Fibroblast of skin of back (primary cell): ENCODE measurements around the gene AFAP1.

Experiments
- DNase-seq: peaks from one replicate; pipeline ENCODE4 v3.0.0-alpha.2; 2013

Gene AFAP1

DNA sequence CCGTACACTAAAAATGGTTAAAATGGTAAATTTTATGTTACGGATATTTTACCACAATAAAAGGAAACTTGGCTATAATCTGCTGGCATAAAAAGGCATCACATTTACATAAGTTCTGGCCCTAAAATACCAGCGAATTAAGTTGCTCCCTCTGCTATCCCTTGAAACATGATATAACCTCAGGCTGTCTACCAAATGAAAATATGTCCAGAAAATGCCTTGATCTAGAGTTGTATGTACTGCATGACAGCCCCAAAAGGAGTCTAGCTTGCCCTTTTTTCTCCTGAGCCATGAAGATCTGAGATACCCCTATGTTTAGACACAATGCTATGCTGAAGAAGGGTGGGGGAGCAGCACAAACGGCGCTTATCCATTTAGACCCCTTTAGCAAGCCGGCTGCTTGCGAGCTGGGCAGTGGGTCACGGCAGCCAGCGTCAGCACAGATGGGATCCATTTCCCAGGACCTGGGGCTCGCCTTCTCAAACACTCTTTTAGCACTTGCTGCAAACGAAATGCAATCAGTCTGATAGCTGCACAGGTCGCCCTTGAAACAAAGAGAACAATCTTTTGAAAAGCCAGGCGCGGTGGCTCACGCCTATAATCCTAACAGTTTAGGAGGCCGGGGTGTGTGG, 77.0 kb downstream of the AFAP1 start:
- peak; percentile 50 for DNase-seq

DNA sequence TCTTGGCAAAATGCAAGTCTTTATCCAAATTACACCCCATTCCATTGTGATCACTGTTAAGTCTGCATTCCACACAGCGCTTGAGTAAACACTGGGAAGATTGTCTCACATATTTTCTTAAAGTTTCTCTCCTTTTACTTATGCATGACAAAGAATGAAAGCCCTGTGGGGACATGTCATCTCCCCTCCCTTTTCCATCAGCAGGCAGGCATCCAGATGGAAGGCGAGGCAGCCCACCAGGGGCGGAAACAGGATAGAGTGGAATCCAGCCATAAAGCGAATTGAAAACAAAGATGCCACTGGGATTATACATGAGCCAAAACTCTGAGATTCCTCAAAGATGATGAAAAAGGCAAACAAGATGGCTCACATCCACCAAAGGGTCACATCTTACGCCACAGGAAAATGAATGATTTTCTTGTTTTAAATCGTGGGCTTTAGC, 78.2 kb downstream of the AFAP1 start:
- DNase-seq, result peak; percentile 100

GRCh38 chr4:7860600-7861163, 79.0 kb downstream of the AFAP1 start:
- no peak for DNase-seq

DNA sequence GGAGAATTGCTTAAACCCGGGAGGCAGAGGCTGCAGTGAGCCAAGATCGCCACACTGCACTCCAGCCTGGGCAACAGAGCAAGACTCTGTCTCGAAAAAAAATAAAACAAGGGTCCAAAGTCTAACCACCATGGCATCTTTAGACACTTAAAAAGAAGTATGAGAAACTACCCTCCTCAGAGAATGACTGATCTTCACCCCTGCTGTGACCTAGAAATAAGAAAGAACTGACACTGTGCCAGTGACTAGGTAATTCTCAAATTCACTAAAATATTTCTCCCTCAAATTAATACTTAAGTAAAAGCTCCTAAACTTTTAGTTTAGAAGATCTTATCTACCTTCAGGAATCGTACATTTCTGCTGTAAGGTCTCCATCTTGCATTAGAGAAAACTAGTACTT, 80.3 kb downstream of the AFAP1 start:
- peak; percentile 49 for DNase-seq

DNA sequence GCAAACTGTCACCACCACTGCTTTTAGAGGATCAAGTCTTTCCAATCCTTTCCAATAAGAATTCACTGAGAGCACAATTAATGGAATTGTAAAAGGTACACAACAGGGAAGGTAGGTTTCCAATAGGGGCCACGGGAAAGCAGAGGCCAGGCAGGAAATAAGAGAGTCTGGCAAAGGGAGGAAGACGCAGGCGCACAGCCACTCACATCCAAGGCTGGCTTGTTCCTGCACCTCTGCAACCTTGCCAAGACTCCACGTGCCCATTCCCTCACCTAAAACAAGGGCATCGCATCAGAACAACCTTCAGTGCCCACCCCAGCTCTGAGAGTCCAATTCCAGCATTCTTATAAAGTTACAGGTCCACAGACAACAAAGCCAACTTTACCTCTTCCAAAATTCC, 81.2 kb downstream of the AFAP1 start:
- DNase-seq, result no peak

GRCh38 chr4:7857993-7858392, 81.7 kb downstream of the AFAP1 start:
- no peak for DNase-seq

DNA sequence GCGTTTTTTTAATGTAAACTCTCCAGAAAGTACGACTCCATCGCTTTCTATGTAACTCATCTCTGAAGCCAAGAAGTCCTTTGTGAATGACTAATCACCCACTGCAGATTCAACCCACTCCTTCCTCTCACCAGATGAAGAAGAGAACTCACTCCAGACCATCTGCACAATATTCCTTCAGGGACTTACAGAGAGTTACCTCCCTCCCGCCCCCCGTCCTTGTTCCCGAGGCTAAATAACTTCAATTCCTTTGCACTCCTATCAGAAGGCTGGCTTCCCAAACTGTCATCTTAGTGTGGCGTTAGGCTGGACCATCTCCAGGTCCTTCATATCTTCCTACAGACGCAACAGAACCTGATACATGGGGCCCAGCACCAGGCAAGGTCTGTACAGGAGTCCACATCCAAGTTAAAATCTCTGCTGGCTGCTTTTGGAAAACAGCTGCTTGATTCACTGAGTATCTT, 82.4 kb downstream of the AFAP1 start:
- peak; percentile 95 for DNase-seq

- no peak for DNase-seq
These were observed 83.9 kb downstream of the AFAP1 start for GRCh38 chr4:7855731-7856130.

DNA sequence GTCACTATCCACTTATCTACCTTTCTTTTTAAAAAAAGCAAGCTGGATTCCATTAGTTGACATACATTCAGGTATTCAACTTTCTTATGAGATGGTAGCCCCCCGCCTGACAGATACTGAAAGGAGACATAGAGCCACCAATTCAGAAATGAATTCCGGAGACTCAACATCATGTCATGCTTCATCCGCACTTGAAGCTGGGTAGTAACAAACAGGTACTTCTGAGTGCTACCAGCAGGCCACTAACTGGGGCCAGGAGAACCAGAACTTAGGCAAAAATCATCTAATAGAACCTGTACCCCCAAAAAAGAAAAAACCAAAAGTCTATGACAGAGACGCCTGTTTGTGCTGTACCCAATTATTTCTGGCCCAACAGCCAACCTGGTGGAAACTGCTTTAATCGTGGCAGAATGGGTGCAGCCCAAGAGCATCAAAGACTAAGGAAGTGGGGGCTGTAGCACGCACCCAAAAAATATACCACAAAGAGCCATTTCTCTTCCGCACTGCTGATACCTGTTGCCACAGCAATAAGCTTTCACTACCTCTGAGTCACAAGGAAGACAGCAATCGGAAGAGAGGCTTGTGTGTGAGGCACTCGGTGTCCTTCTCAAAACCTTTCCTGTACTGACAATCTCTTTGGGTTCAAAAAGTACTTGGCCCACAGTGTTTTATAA, 84.8 kb downstream of the AFAP1 start:
- no peak for DNase-seq

DNA sequence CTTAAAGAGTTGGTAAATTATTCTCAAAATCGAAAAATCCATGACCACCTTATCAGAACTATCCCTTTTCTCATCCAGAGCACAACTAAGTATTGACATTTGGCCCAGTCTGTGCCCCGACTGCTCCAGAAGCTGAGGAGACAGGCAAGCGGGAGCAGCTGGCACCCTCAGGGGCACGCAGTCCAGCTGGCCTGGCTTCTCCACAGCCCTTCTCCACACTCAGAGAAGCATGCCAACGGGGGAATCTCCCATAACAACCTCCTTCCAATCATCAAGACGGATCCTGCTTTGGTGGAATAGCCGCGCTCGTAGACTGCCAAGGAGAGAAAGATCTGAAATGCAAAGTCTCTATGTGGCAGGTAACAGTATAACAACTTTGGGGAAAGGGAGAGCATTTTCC, 85.4 kb downstream of the AFAP1 start:
- no peak for DNase-seq

DNA sequence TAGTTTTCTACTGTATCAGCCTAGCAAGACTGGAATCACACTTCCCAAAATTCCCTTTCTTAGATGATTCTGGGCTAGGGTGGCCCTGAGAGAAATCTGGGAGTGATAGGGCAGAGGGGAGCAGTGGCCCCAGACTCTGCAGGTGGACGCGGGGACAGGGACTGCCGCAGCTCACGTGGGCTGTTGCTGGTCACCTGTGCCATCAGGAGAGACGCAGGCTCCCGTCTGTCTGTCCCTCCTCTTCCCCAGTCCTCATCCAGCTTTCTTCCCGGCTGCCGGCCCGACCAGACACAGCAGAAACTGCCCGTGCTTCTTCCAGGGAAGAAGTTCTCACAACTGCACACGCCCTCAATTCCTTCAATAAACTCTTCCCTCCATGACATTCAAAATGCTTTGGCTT, 86.4 kb downstream of the AFAP1 start:
- DNase-seq, result no peak

- DNase-seq, result no peak
These were observed 87.0 kb downstream of the AFAP1 start for GRCh38 chr4:7852568-7853185.

DNA sequence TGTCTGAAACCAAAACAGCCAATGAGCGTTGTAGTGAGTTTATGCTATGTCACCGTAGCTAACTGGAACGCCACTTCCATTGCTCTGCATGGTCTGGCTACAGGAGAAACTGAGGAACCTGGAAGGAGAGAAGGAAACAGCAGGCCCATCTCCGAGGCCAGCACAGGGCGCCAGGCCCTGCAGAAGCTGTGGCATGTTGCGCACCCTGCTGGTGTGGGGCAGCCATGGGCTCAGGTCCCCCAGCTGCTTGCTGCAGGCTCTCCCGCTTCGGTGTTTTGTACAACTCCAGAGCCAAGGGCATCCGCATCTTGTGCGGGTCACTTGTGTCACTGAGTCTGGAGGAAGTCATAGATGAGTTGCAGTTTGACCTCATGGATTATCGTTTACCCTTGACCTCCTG, 89.2 kb downstream of the AFAP1 start:
- DNase-seq, result no peak

GRCh38 chr4:7847206-7847605, 92.5 kb downstream of the AFAP1 start:
- peak; percentile 35 for DNase-seq

DNA sequence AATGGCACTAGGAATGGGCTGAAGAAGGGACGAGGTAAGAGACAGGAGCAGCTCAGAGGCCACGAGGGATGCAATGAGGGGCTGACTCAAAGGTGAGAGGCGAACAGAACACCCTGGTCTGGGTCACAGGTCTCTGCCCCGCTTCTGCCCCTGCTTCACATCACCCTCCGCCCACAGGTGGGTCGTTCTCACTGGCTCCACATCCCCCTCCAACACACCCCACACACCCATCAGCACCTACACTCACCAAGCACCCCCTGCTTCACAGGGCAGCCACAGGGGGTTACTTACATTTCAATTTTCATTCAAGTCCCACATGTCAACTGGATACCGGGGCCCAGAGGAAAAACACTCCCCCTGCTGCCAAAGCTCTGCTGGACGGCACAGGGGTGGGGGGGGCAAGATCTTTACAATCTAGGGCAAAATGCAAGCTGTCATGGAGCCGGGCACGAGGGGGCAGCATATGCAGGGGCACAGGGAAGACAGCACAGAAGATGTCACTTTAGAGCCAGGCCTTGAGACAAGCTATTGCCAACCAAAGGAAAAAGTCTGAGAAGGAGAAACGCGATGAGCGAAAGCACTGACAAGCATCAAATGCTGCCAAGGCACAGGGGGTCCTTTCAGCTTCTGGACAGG, 94.0 kb downstream of the AFAP1 start:
- DNase-seq, result peak; percentile 45

GRCh38 chr4:7844594-7844991, 95.1 kb downstream of the AFAP1 start:
- peak; percentile 97 for DNase-seq

DNA sequence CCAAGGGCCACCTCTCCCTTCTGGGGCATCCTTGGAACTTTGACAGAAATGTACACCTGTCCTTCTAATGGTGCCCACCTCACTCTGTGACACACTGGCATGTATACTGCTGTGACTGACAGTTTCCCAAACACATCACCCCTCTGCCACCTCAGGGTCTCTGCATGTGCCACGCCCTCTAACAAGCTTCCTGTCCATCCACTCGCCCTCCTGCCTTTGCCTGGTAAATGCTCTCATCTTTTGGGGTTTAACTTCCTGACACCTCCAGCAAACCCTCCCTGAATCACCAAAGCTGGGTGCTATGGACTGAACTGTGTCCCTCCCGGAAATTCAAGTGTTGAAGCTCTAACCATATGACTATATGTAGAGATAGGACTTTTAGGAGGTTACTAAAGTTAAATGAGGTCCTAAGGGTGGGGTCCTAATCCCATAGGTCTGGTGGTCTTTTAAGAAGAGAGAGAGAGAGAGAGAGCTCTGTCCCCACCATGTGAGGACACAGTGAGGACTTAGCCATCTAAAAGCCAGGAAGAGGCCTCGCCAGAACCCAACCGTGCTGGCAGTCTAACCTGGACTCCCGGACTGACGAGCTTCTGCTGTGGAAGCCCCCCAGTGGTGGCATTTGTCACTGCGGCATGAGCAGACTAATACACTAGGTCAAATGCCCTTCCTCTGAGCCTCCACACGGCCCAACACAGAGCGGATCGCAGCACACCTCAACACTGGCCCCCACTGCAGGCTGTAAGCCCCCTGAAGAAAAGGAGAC, 95.6 kb downstream of the AFAP1 start:
- DNase-seq, result peak; percentile 88

GRCh38 chr4:7842384-7843279, 97.0 kb downstream of the AFAP1 start:
- DNase-seq, result peak; percentile 100

DNA sequence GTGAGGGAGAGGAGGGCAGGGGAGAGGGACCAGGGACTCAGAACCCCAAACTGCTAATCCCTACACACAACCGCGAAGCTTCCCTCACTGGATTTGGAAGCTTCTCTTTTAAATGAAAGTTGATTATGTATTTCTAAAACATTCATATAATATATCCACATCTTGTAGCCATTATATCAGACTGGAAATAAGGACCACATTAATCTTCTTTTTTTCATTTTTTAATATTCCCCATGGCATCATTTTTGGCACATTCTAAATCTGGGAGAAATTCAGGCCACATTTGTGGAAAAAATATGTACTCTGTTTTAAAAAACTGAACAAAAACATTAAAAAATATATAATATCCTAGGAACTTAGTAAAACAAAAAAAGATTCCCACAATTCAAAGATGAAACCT, 97.8 kb downstream of the AFAP1 start:
- DNase-seq, result no peak

DNA sequence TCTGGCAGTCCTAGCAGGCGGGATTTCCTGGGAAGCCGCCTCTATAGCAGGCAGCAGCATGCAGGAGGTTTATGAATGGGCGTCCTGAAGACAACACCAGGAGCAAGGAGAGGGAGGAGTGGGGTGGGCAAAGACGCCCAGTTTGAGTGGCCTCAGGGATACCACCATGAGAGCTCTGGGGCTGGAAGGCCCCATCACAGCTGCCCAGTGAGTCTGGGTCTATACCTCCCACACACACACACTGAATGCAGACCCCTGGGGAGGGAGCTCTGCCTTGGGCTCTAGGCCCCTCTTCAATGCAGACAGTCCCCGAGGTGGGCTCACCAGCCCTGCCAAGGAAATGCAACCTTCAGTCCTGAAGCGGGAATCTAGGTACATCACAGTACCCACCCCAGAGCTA, 98.6 kb downstream of the AFAP1 start:
- DNase-seq, result no peak

GRCh38 chr4:7839856-7840255, 99.8 kb downstream of the AFAP1 start:
- DNase-seq, result no peak
